HG03159 (cell line): ENCODE results near the gene PPP1R3G.
"Not testable (repeated sequence)": the region's sequence is repeated elsewhere in the genome, so short reads cannot be mapped to it uniquely, and the experiment has no call there.

Experiments used
- ATAC-seq: cut with Tn5 transposase; IDR thresholded peaks from one replicate; pipeline ENCODE4 v1.9.1; 2021; ENCODE audit warnings: mild to moderate bottlenecking, moderate library complexity; ENCODE audit not compliant: unreplicated experiment

The PPP1R3G gene

DNA sequence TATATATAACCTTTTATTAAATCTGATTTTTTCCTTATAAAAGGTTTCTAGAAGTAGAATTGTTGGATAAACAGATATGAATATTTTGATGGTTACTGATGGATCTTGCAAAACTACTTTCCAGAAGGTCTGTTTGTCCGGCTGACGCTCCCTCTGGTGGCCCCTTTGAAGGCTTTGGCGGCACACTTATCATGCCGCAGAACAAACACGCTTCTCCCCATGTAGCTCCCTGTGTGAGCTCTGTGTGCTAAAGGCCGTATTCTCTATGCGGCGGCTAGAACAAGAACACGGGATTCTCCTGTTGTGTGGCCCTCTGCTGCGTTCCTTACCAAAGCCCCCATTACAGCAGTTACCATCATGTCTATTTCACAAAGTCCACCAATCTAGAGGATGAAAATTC is 30.0 kb downstream of the PPP1R3G start:
- ATAC-seq, result no peak

DNA sequence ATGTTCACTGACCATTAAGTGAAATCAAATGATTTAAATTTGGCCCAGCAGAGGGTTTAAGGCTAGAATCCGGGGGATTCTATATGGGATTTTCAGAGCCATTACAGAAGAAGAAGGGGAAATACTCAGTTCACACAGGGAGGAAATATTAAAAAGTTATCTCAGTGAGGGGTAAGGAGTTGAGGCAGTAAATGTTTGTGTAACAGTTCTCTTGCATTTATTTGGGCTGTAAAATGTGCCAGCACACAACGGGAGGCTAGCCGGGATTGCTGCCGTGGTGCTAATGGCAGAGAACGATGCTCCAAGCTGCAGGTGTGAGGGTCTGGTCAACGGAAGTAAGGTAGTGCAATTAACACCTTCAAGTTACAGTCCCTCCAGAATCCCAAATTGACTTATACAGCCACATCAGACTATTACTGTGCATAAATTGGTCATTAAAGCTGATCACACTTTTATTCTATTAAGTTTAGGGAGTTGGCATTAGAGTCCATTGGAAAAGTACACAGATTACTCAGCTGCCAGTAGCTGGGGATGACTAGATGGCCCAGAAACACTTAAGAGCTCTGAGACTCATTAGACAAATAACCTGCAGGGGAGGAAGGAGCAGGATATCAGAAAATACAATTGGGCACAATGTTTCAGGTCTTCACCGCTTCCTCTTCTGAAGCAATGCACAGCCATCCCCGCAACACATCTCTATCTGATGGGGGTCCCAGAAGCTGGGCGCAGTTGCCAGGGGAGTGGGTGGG is 31.3 kb downstream of the PPP1R3G start:
- ATAC-seq, result no peak

DNA sequence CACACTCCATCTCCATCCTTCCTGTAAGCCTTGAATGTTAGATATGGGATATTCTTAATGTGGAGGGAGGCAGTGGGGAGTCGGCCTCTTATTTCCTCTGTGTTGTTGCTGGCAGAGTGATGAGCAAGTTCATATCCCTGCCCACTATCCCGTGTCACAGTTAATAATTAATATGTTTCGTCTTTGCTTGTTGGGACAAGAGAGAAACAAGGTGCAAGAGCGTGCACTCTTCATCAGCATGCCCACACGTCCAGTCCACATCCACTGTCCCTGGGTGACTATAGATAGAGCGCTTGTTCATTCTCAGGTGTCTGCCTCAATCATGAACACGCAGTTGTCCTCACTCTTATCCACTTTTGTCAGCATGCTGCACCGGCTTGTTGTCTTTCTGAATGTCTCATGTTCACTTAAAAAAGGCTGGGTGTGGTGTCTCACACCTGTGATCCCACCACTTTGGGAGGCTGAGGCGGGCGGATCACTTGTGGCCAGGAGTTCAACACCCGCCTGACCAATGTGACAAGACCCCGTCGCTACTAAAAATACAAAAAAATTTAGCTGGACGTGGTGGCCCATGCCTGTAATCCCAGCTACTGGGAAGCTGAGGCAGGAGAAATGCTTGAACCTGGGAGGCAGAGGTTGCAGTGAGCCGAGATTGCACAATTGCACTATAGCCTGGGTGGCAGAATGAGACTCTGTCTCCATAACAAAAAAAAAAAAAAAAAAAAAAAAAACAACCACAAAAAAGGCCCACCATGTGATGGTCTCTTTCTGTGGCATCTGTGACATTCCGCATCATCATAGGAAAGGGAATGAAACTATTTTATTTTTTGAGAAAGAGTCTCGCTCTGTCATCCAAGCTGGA is 34.2 kb downstream of the PPP1R3G start:
- no peak for ATAC-seq

DNA sequence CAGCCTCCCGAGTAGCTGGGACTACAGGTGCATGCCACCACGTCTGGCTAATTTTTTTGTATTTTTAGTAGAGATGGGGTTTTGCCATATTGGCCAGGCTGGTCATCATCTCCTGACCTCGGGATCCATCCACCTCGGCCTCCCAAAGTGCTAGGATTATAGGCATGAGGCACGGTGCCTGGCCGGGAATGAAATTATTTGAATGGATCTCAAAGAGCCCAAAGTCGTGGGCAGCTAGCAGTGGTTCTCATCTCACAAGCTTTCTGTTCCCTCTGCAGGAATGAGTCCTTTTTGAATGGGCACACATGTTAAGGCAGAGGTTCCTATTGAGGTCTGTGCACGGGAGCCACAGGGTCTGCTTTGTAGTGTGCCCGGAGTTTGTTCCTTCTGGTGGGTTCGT is 34.9 kb downstream of the PPP1R3G start:
- ATAC-seq, result no peak

DNA sequence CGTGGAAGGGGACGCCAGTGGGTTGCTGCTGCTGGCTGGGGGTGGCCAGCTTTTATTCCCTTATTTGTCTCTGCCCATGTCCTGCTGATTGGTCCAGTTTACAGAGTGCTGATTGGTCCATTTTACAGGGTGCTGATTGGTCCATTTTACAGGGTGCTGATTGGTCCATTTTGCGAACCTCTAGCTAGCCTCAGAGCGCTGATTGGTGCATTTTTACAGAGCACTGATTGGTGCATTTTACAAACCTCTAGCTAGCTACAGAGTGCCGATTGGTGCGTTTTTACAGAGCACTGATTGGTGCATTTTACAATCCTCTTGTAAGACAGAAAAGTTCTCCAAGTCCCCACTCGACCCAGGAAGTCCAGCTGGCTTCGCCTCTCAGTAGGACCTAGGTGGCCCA is 35.4 kb downstream of the PPP1R3G start:
- ATAC-seq, result not testable (repeated sequence)

DNA sequence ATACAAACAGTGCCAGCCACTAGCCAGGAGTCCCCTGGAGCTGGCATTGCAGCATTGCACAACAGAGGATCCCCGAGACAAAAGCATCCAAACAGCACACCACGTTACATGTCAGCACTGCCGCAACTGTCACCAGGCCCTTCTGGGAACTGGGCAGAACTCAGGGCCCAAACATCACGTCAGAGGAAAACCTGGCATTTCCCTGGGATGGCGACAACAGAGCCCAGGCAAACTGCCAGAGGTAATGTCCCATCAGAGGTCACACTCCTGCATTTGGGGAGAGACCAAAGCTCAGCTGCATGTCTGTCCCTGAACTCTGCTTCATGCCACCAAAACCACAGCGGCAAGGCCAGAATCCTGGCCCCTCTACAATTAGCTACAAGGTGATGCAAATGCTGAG is 36.3 kb downstream of the PPP1R3G start:
- no peak for ATAC-seq

DNA sequence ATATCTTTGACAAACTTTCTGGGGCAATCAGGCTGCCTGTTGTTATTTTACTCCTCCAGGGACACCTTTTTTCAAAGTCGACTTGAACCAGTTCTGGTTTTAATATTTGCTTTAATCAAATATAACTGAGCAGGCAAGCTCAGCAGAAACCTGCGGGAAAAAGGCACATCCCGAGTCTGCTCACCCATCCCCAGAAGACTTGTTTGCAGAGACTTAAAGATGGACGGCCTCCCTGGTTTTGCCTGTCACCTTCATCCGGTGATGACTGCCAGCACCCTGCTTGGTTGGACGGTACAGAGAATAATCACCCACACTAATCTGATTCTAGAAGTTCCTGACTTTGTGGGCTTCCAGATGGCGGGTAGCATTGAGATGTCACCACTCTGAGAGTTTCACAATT is 36.8 kb downstream of the PPP1R3G start:
- no peak for ATAC-seq

DNA sequence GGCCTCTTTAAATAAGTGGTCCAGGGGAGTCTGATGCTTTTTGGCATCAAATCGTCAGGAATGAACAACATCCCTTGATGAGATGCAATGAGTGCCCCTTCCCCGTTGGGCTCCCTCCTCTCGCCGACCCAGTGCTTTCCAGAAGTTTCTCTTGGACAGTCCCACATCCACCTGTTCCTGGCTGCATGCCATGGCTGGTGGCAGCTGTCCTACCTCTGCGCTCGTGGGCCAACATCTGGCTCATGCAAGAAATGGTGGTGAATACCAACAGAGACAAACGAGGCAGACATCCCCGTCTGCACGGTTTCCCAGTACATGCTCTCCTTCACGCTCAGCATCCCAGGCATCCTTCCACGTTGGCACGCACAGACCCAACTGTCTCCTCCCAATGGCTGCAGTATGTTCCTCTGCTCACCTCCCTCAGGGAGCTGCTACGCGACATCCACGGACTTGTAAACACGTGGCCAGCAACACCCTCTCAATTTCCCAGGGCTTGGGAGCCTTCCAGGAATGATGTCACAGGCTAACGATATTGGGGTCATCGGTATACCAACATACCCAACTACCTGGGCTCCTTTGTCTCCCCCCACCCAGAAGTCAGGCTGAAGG is 37.5 kb downstream of the PPP1R3G start:
- ATAC-seq, result no peak

DNA sequence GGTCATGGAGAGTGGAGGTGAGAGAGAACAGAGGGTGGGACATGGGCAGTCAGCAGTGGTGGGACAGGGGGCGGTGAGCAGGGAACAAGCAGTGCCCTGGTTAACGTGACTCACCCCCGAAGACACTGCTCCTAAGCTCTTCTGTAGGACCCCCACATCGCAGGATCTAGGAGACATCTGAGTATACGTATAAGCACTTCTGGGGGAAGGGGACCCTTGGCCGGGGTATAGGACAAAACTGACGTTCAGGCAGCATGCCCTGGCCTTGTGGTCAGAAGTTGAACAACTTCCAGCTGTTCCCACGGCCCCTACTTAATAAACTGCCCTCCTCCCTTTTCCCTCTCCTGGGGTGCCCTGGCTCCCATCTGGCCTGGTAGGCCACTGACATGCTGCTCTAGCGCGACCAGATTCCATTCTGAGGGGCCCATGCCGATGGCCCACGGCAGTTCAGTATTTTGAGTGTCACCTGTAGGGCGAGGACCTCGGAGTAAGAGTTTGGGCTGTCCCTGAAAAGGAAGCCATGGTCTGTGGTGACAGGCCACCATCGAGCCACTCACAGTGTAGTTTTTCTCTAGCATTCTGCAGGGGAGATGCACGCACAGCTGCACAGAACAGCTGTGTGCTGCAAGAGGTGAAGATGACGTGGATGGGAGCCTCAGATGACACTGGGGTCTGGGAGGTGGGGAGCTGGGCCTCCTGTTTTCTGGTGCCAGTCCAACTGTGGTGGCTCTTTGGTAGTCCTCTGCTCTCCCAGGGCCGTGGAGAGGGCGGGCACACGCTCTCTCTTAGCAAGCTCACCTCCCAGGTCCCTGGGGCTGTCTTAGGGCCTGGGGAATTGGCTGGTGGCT is 38.4 kb downstream of the PPP1R3G start:
- no peak for ATAC-seq

DNA sequence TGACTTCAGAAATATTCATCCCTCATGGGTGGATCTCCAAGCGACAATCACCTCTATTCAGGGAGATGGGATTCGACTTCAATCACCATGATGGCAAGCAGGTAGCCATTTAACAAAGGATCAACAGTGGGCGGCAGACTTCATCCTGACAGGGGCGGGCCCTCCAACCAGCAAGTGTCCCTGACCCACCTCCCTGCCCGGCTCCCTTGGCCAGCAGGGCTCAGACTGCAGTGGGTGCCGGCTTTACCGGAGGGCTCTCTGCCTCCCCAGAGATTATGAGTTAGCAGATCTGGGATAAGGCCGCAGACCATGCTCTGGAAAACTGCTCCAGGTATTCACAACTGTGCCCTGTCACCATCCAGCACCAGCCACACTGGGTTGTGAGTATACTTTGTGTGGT is 39.4 kb downstream of the PPP1R3G start:
- no peak for ATAC-seq

DNA sequence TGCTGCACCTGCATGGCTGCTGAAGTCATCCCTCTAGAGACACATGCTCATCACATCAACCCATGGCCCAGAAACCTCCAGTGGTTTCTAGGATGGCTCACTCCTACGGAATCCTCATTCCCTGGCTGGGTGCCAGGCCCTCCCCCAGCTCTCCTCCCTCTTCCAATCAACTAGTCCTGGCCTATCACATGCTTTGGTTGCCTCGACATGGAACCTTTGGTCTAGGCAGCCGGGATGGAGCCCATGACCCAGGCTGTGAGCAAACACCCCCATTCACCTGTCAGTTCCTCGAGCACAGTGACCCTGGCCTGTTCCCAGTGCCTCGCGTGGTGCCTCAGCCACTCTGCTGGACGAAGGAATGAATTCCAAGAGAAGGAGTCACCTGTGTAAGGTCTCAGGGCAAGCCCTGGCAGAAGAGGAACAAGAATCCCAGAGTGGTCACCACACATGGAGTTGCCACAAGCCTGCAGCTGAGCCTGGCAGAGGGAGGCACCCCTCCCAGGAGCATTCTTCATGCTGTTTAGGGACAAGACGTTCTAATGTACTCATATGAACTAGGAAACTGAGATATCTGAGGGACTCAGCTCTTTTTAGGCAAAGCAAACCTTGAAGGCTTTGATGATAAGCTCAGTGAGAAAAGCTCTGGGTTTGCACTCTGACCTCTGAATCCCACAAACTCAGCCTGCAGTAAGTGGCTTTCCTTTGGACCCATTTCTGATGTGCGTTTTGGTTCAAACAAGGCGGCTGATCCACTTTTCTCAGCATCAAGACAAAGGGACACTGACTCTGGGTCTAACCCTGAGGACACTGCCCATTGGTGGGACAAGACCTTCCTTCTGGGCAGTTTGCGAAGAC is 40.2 kb downstream of the PPP1R3G start:
- ATAC-seq, result no peak

DNA sequence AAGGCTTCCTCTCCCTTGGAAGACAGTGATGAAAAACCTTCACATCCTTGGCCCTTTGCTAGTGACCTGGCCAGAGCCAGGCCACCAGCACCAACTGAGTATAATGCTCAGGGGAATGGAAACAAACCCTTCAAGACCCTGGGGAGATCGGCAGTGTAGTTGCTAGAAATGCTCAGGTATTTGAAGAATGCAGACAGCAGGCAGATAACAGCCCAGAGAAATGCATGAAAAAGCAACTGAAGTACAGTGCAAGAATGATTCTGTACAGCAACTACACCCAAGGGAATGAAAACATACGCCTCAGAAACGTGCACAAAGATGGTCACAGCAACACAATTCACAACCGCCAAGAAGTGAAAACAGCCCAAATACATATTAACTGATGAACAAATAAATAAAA is 41.1 kb downstream of the PPP1R3G start:
- ATAC-seq, result no peak

DNA sequence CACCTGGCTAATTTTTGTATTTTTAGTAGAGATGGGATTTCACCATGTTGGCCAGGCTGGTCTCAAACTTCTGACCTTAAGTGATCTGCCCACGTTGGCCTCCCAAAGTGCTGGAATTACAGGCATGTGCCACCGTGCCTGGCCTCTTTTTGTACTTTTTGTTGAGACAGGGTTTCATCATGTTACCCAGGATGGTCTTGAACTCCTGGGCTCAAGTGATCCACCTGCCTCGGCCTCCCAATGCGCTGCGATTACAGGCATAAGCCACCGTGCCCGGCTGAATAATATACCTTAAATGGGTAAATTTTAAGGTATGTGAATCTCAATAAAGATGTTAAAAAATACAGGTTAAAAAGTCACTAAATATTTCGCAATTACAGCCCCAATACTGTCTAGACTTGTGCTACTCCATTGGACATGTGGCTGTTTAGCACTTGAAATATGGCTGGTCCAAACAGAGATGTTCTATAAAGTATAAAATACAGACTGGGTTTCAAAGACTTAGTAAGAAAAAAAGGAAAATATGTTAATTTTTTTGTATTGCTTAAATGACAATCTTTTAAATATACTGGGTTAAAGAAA is 42.1 kb downstream of the PPP1R3G start:
- ATAC-seq, result no peak

DNA sequence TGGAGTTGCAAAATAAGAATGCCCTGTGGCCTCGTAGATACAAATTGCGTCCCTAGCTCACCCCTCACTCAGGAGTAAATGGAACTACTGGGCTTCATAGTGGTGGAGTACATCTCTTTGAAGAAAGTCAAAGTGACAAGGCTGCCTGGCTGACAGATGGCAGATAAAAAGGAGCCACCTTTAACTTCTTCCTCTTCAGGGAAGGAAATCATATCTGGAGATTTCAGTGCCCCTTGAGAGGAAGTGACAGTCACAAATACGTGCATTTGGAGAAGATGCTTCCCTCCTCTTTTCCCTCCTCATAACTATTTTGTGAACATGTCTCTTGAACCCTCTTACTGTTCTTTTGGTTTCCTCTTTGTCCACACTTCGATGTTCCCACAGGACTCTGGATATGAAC is 43.2 kb downstream of the PPP1R3G start:
- no peak for ATAC-seq

DNA sequence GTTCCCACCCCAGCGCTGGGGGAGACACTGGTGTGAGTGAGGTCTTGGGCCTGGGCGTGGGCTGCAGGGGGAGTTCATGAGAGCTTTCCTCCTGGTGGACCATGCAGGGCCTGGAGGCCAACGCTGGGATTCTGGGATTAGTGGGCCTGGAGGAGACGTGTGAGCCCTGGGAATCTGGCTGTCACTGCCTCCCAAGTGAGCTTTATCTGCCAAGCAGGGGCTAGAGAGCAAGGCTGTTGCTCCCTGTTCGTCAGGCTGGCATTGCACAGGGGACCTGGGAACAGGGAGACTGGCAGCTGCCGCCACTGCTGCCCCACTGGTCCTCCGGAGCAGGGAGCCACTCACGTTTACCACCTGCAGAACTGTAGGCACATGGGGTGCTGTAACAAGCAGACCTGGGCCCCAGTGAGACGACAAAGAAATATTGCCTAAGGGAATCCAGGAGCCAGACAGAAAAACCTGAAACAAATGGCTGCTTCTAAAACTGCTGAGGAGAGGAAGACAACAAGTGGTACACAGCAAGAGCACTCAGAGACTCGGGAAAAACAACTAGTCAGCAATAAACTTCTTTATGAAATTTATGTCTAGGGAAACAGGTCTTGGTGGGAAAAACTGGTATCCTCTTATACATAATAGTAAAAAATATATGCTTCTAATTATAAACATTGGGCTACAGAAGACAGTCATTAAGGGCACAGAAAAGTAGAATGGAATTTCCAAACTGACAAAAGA is 45.2 kb downstream of the PPP1R3G start:
- no peak for ATAC-seq

DNA sequence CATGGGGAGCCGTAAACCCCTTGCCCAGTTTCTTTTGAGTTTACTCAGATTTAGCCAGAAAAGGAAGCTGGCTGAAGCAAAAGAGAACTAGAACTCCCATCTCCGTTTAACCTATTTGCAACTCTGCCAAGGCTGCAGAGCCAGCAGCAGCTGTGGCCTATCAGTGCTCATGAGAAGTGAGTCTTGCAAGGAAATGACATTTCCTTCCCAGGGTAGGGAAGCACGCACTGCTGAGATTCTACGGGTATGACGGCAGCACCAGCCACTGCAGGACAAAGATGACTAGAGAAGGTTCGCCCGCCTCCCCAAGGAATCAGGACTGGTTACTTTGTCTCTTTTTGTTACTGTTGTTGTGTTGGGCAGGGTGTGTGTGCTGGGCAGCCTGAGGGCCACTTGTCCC is 47.6 kb downstream of the PPP1R3G start:
- ATAC-seq, result peak; percentile 81

DNA sequence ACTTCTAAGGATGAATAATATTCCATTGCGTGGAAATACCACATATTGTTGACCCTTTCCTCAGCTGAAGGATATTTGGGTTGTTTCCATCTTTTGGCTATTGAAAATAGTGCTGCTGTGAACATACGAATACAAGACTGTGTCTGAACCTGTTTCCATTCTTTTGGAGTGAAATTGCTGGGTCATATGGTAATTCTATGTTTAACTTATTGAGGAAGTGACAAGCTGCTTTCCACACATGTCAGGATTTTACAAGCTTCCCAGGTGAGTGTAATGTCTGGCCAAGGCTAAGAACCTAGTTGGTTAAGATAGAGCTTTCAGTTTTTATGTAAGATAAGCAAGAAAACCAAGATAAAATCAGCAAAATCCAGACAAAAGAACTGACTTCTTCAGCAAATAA is 48.8 kb downstream of the PPP1R3G start:
- ATAC-seq, result no peak

DNA sequence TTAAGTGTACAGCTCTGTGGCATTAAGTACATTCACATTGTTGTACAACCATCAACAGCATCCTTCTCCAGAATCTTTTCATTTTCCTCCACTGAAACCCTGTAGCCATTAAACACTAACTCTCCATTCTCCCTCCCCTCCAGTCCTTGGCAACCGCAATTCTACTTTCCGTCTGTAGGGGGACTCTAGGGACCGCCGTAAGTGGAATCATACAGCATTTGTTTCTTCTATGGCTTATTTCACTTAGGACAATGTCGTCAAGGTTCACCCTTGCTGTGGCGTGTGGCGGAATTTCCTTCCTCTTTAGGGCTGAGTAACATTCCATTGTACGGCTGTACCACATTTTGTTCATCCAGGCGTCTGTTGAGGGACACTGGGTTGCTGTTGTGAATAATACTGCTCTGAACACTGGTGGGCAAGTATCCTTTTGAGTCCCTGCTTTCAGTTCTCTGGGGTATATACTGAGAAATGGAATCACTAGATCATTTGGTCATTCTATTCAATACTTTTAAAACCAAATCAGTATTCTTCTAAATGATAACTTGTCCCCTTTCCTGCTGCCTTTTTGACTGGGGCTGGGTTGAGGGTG is 50.7 kb downstream of the PPP1R3G start:
- ATAC-seq, result no peak

DNA sequence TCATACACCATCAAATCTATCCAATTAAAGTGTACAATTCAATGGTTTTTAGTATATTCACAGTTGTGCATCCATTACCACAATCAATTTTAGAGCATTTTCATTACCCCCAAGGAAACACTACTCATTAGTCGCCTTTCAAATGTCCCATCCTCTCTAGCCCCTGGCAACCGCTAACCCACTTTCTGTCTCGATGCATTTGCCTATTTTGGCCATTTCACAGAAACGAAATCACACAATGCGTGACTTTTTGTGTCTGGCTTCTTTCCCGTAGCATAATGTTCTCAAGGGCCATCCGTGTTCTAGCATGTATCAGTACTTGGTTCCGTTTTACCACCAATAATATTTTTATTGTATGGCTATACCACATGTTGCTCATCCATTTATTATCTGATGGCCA is 51.7 kb downstream of the PPP1R3G start:
- ATAC-seq, result no peak
